ENCODE data around the gene KRT37.

GRCh38 chr17:41446806-41447205, 22.4 kb upstream of the KRT37 start:
- TF ChIP-seq CTCF (IDR thresholded peaks at IDR 0.05), result no peak
- no peak for TF ChIP-seq POLR2AphosphoS5 (IDR thresholded peaks at IDR 0.05)
